ENCODE results near the gene FST. TPM values are rescaled to one million over a fixed set of nuclear protein-coding genes. Genes with fewer than 3 reads are reported as not detected.

FST gene
- total RNA-seq, 6 donors from 2014 or later, result 1.7 to 9.4 (median 3.8) TPM

- no peak for ATAC-seq (ENCODE audit: low FRiP score in 2 of 2)
- 84 to 94% methylated on average over 2 of the region's 2 CpGs for WGBS, 2 donors
- no peak for DNase-seq
- Histone ChIP-seq H3K27me3 (no peaks in the 10 kb centered on the region), H3K9me3 (no peaks in the 10 kb centered on the region), H3K4me1 (no peaks in the 10 kb centered on the region), H3K27ac (no peak overlapping the region), H3K4me3 (no peak overlapping the region), H3K36me3 (no peaks in the 10 kb centered on the region)
- TF ChIP-seq POLR2AphosphoS5 (IDR thresholded peaks at IDR 0.05) (no peak), CTCF (IDR thresholded peaks at IDR 0.05) (no peak), EP300 (IDR thresholded peaks at IDR 0.05) (no peak), POLR2A (IDR thresholded peaks at IDR 0.05) (no peak)
Observed at GRCh38 chr5:53436480-53437191, 43.8 kb upstream of the FST start.

DNA sequence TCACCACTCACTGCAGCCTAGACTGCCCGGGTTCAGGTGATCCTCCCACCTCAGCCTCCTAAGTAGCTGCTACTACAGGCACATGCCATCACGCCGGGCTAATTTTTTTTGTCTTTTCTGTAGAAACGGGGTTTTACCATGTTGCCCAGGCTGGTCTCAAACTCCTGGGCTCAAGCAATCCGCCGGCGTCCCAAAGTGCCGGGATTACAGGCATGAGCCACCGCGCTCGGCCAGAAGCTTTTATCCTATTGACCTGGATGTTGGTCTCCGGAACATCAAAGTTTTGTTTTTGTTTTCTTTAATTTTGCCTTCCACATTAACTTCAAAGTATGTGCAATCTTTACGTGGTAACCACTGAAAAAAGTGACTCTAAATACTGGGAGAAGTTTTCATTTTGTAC lies 42.4 kb upstream of the FST start:
- 94 to 95% methylated on average over 13 of the region's 13 CpGs for WGBS, 2 donors
- Histone ChIP-seq H3K36me3 (no peaks in the 10 kb centered on the region), H3K4me3 (no peak overlapping the region), H3K4me1 (no peaks in the 10 kb centered on the region), H3K27me3 (no peaks in the 10 kb centered on the region), H3K9me3 (no peaks in the 10 kb centered on the region), H3K27ac (no peak overlapping the region)
- DNase-seq (no peak), ATAC-seq (ENCODE audit: low FRiP score in 2 of 2) (no peak)
- no peak for TF ChIP-seq CTCF (IDR thresholded peaks at IDR 0.05)
- no peak for TF ChIP-seq EP300 (IDR thresholded peaks at IDR 0.05)
- no peak for TF ChIP-seq POLR2A (IDR thresholded peaks at IDR 0.05)

- no peaks in the 10 kb centered on the region for H3K9me3 ChIP-seq
- H3K4me3 ChIP-seq, result no peak overlapping the region
- DNase-seq (no peak), ATAC-seq (ENCODE audit: low FRiP score in 2 of 2) (peak in 1 of 2 donors; percentile 55)
- H3K27me3 ChIP-seq, result no peaks in the 10 kb centered on the region
- H3K36me3 ChIP-seq, result no peaks in the 10 kb centered on the region
- no peak overlapping the region for H3K27ac ChIP-seq
- TF ChIP-seq EP300 (IDR thresholded peaks at IDR 0.05) (no peak), POLR2AphosphoS5 (IDR thresholded peaks at IDR 0.05) (no peak), POLR2A (IDR thresholded peaks at IDR 0.05) (no peak), CTCF (IDR thresholded peaks at IDR 0.05) (no peak)
- WGBS, 2 donors, result 65 to 67% methylated on average over 6 of the region's 6 CpGs
- H3K4me1 ChIP-seq, result no peaks in the 10 kb centered on the region
Observed at GRCh38 chr5:53438486-53439472, 41.6 kb upstream of the FST start.

GRCh38 chr5:53442961-53443360 lies 37.5 kb upstream of the FST start:
- WGBS, 2 donors, result 88 to 100% methylated on average over 1 of the region's 1 CpG
- no peak for ATAC-seq (ENCODE audit: low FRiP score in 2 of 2)

More at GRCh38 chr5:53442961-53443360, 37.5 kb upstream of the FST start:
- Histone ChIP-seq H3K36me3 (no peaks in the 10 kb centered on the region), H3K4me1 (no peaks in the 10 kb centered on the region), H3K27ac (no peak overlapping the region), H3K9me3 (no peaks in the 10 kb centered on the region), H3K4me3 (no peak overlapping the region), H3K27me3 (no peaks in the 10 kb centered on the region)
- no peak for DNase-seq
- TF ChIP-seq POLR2A (IDR thresholded peaks at IDR 0.05) (no peak), EP300 (IDR thresholded peaks at IDR 0.05) (no peak), CTCF (IDR thresholded peaks at IDR 0.05) (no peak), POLR2AphosphoS5 (IDR thresholded peaks at IDR 0.05) (no peak)
